Heart left ventricle (tissue), 13 donors: ENCODE measurements around the gene MAP1LC3B.

Source experiments
- POLR2A ChIP-seq, 2 donors: fragments of 450-650 bp; IDR thresholded peaks; one replicate each; pipeline ENCODE4 v1.6.1; 2017; ENCODE audit warnings: antibody characterized with exemption in 2 of 2, mild to moderate bottlenecking in 2 of 2, moderate library complexity in 2 of 2
- TF ChIP-seq, protein P1 (sequence below), 12 donors: fragments of 200-600 bp; sonication (generic) in 4 of 12; IDR thresholded peaks; one replicate each; pipeline versions ENCODE4 v1.5.0 to v1.8.0; 2018 to 2022; ENCODE audit warnings: antibody characterized with exemption in 12 of 12, mild to moderate bottlenecking in 5 of 12
- donor health status: ischemic (EF 13 %, LVEDD 7.1; RV severe dilation, severe dysfunction).
- donor health status: DM: no; HTN: yes; CAD: no.
- donor health status: DM: no; HTN: no; CAD: no.
- donor health status: ischemic (EF 25% LVEDD 6.9; RV normal size, moderate dysfunction).
- donor health status: ischemic (EF 25% LVEDD 5.7; RV mildly dilated, moderate dysfunction).
- donor health status: ischemic (EF 35%, LVEDD 5.7; RV mildly dilated, moderate dysfunction).
- donor health status: nonischemic (EF 11% LVEDD 7.7; RV severe dilation, severe dysfunction).
- donor health status: DM: yes; HTN: yes; CAD: no.
- donor health status: PGD.
- donor health status: ischemic (EF 29% LVEDD 5.4; RV normal size, mild dysfunction).
- donor health status: nonischemic (EF 23%, LVEDD 6.1; RV moderate dilation, normal function).

DNA sequence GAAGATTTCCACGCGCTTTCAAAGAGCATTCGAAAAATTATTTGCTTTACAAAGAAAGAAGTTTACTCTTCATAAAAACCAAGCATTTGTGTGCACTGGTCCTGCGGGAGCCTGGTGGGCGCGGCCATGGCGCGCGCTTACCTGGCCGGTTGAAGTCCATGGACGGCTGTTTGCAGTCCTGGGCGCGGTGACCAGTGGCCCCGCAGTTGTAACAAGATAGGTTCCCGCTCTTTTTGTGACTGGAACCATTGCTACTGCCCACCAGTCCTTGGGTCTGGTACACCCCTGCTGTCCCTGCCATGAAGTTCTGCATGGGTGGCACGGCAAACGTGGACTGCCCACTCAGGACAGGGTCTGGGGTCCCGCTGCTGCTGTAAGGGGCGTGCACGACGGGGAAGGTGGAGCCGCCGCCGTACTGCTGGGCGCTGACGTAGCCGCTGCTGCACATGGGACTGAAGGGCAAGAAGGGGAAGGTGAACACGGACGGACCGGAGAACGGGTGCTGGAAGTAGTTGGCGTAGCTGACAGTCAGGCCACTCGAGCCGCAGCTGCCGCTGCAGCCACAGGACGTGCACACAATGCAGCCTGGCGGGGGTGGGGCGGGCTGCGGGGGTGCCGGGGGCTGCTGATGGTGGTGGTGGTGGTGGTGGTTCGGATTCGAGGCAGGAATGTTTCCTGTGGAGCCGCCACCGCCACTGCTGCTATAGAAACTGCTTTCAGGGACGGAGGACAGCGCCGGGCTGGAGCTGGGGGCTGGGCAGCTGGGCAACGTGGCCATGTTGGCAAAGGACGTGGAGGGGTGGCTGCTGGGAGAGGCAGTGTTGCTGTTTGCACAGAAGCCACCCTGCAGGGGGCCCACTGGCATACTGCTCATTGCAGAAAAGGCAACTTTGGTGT, 19.5 kb downstream of the MAP1LC3B start:
- TF ChIP-seq, protein P1, sequence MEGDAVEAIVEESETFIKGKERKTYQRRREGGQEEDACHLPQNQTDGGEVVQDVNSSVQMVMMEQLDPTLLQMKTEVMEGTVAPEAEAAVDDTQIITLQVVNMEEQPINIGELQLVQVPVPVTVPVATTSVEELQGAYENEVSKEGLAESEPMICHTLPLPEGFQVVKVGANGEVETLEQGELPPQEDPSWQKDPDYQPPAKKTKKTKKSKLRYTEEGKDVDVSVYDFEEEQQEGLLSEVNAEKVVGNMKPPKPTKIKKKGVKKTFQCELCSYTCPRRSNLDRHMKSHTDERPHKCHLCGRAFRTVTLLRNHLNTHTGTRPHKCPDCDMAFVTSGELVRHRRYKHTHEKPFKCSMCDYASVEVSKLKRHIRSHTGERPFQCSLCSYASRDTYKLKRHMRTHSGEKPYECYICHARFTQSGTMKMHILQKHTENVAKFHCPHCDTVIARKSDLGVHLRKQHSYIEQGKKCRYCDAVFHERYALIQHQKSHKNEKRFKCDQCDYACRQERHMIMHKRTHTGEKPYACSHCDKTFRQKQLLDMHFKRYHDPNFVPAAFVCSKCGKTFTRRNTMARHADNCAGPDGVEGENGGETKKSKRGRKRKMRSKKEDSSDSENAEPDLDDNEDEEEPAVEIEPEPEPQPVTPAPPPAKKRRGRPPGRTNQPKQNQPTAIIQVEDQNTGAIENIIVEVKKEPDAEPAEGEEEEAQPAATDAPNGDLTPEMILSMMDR (IDR thresholded peaks at IDR 0.05) = no peak
- TF ChIP-seq POLR2A (IDR thresholded peaks at IDR 0.05) = no peak
